Mesenchymal stem cell (in vitro differentiated cells and primary cell): ENCODE data around the gene MMP25.

Experiments used
- DNase-seq: peaks from one replicate; pipeline ENCODE4 v3.0.0-alpha.2; 2013
- H2AFZ ChIP-seq: one replicate; pipeline ENCODE4 v1.6.1; 2013; ENCODE audit warnings: low read depth, mild to moderate bottlenecking, control low read depth, inconsistent platforms, low read length, moderate library complexity
- H2AK5ac ChIP-seq: 2 replicates; pipeline ENCODE4 v1.6.1; 2013; ENCODE audit warnings: low read length, moderate library complexity, mild to moderate bottlenecking, inconsistent platforms; ENCODE audit not compliant: severe bottlenecking
- H2BK120ac ChIP-seq: one replicate; pipeline ENCODE4 v1.6.1; 2013; ENCODE audit warnings: low read depth, mild to moderate bottlenecking, inconsistent platforms, low read length, moderate library complexity
- H2BK12ac ChIP-seq, 2 experiments: one replicate each; pipeline ENCODE4 v1.6.1; 2013; ENCODE audit warnings: inconsistent platforms in 2 of 2, low read length in 2 of 2, mild to moderate bottlenecking in 2 of 2, moderate library complexity in 2 of 2, control low read depth in 1 of 2
- H2BK15ac ChIP-seq: one replicate; pipeline ENCODE4 v1.6.1; 2013; ENCODE audit warnings: mild to moderate bottlenecking, low read depth, inconsistent platforms; ENCODE audit not compliant: poor library complexity, severe bottlenecking
- H2BK5ac ChIP-seq: 2 replicates; pipeline ENCODE4 v1.6.1; 2013; ENCODE audit warnings: low read depth, mild to moderate bottlenecking, low read length, control low read depth, inconsistent platforms; ENCODE audit not compliant: poor library complexity, severe bottlenecking
- H3K14ac ChIP-seq, 2 experiments: one replicate each; pipeline ENCODE4 v1.6.1; 2013; ENCODE audit warnings: inconsistent platforms in 2 of 2, low read length in 2 of 2, control low read depth in 1 of 2, mild to moderate bottlenecking in 1 of 2, moderate library complexity in 1 of 2
- H3K18ac ChIP-seq, 2 experiments: one replicate each; pipeline ENCODE4 v1.6.1; 2013; ENCODE audit warnings: inconsistent platforms in 2 of 2, low read length in 2 of 2, control low read depth in 1 of 2, low read depth in 1 of 2, mild to moderate bottlenecking in 1 of 2
- H3K23ac ChIP-seq, 2 experiments: one replicate each; pipeline ENCODE4 v1.6.1; 2013; ENCODE audit warnings: inconsistent platforms in 2 of 2, low read length in 2 of 2, mild to moderate bottlenecking in 2 of 2, moderate library complexity in 2 of 2, control low read depth in 1 of 2
- H3K27ac ChIP-seq: 2 replicates; pipeline ENCODE4 v1.5.1; 2013; ENCODE audit warnings: mild to moderate bottlenecking, moderate library complexity, low read length, control low read depth, inconsistent platforms; ENCODE audit not compliant: poor library complexity, severe bottlenecking
- H3K27me3 ChIP-seq, 2 experiments: 2 replicates each; pipeline versions ENCODE4 v1.6.1 to v1.7.0; 2013; ENCODE audit warnings: low read length in 2 of 2, mild to moderate bottlenecking in 2 of 2, moderate library complexity in 2 of 2, control low read depth in 1 of 2, inconsistent platforms in 1 of 2; ENCODE audit not compliant: control insufficient read depth in 1 of 2, insufficient read depth in 1 of 2
- H3K36me3 ChIP-seq, 2 experiments: 2 replicates each; pipeline versions ENCODE4 v1.6.1 to v1.7.0; 2013; ENCODE audit warnings: low read length in 2 of 2, control low read depth in 1 of 2, inconsistent platforms in 1 of 2, low read depth in 1 of 2, mild to moderate bottlenecking in 1 of 2; ENCODE audit not compliant: insufficient read depth in 2 of 2, control insufficient read depth in 1 of 2
- H3K4ac ChIP-seq, 2 experiments: one replicate each; pipeline ENCODE4 v1.6.1; 2013; ENCODE audit warnings: inconsistent platforms in 2 of 2, low read length in 2 of 2, mild to moderate bottlenecking in 2 of 2, moderate library complexity in 2 of 2, control low read depth in 1 of 2, low read depth in 1 of 2
- H3K4me1 ChIP-seq: 2 replicates; pipeline ENCODE4 v1.6.1; 2013; ENCODE audit warnings: low read depth, low read length, control low read depth; ENCODE audit not compliant: control insufficient read depth, insufficient read depth
- H3K4me2 ChIP-seq: 2 replicates; pipeline ENCODE4 v1.6.1; 2013; ENCODE audit warnings: low read length, mild to moderate bottlenecking, inconsistent platforms; ENCODE audit not compliant: poor library complexity, severe bottlenecking
- H3K4me3 ChIP-seq, 2 experiments: 2 replicates each; pipeline versions ENCODE4 v1.5.1 to v1.7.0; 2013; ENCODE audit warnings: low read length in 2 of 2, mild to moderate bottlenecking in 2 of 2, control low read depth in 1 of 2, low read depth in 1 of 2; ENCODE audit not compliant: insufficient read depth in 1 of 2
- H3K79me1 ChIP-seq: replicated peaks from 2 replicates; pipeline ENCODE4 v1.6.1; 2013; ENCODE audit warnings: mild to moderate bottlenecking, control low read depth, low read length, inconsistent platforms; ENCODE audit not compliant: poor library complexity, severe bottlenecking
- H3K9ac ChIP-seq: 2 replicates; pipeline ENCODE4 v1.7.0; 2013; ENCODE audit warnings: mild to moderate bottlenecking, low read length, moderate library complexity
- H3K9me3 ChIP-seq: 2 replicates; pipeline ENCODE4 v1.7.0; 2013; ENCODE audit warnings: mild to moderate bottlenecking, low read length; ENCODE audit not compliant: control insufficient read depth
- H4K8ac ChIP-seq: one replicate; pipeline ENCODE4 v1.6.1; 2013; ENCODE audit warnings: inconsistent platforms, mild to moderate bottlenecking, low read length, moderate library complexity
- H4K91ac ChIP-seq: one replicate; pipeline ENCODE4 v1.6.1; 2013; ENCODE audit warnings: mild to moderate bottlenecking, low read length, inconsistent platforms
- WGBS: methylation state at CpG from one replicate; pipeline ENCODE4 v1.1.7; 2013; ENCODE audit warnings: mixed read lengths; 5-methylcytosine and 5-hydroxymethylcytosine counted together

MMP25 gene

GRCh38 chr16:3101018-3101840 lies 54.9 kb downstream of the MMP25 start:
- Histone ChIP-seq H3K9me3 (no peaks in the 10 kb centered on the region), H3K4me2 (no peak overlapping the region), H3K27me3 (peaks cover 19 to 29% of the 10 kb centered on the region in 2 experiments), H4K91ac (no peak overlapping the region), H2BK120ac (no peak overlapping the region), H4K8ac (peak overlapping the region; percentile 86), H3K4me1 (peaks cover 13% of the 10 kb centered on the region), H3K27ac (no peak overlapping the region), H3K36me3 (no peaks in the 10 kb centered on the region), H3K9ac (no peak overlapping the region), H3K4ac (no peak overlapping the region), H2BK12ac (peak overlapping the region in 1 of 2 experiments; percentile 83), H3K18ac (peak overlapping the region in 1 of 2 experiments; percentile 2), H3K14ac (no peak overlapping the region), H3K4me3 (peak overlapping the region in 1 of 2 experiments; percentile 11), H2BK15ac (no peak overlapping the region), H2AFZ (no peak overlapping the region), H2BK5ac (no peak overlapping the region), H2AK5ac (no peak overlapping the region), H3K79me1 (no peaks in the 10 kb centered on the region), H3K23ac (no peak overlapping the region)
- DNase-seq, result peak; percentile 34
- WGBS, result 66% methylated on average over 23 of the region's 29 CpGs

GRCh38 chr16:3101841-3102470 lies 55.6 kb downstream of the MMP25 start:
- Histone ChIP-seq H2BK120ac (no peak overlapping the region), H4K8ac (no peak overlapping the region), H3K79me1 (no peaks in the 10 kb centered on the region), H2AK5ac (no peak overlapping the region), H3K4me2 (no peak overlapping the region), H3K4ac (no peak overlapping the region), H3K18ac (no peak overlapping the region), H2BK5ac (no peak overlapping the region), H3K4me3 (no peak overlapping the region), H3K23ac (no peak overlapping the region), H3K9ac (no peak overlapping the region), H3K27me3 (peaks cover 19 to 29% of the 10 kb centered on the region in 2 experiments), H3K14ac (no peak overlapping the region), H3K36me3 (no peaks in the 10 kb centered on the region), H4K91ac (no peak overlapping the region), H3K27ac (no peak overlapping the region), H3K9me3 (no peaks in the 10 kb centered on the region), H2AFZ (no peak overlapping the region), H3K4me1 (peaks cover 15% of the 10 kb centered on the region), H2BK15ac (no peak overlapping the region), H2BK12ac (no peak overlapping the region)
- DNase-seq, result no peak
- 67% methylated on average over 27 of the region's 27 CpGs for WGBS

- peak overlapping the region; percentile 97 for H4K8ac ChIP-seq
- H3K18ac ChIP-seq, result peak overlapping the region; percentile 23 to 97
- H3K14ac ChIP-seq, result peak overlapping the region in 1 of 2 experiments; percentile 98
- H2BK120ac ChIP-seq, result peak overlapping the region; percentile 84
- H3K9me3 ChIP-seq, result no peaks in the 10 kb centered on the region
- H2BK12ac ChIP-seq, result no peak overlapping the region
- H3K9ac ChIP-seq, result peak overlapping the region; percentile 57
- peak; percentile 85 for DNase-seq
- no peak overlapping the region for H2BK5ac ChIP-seq
- peak overlapping the region; percentile 100 for H2AFZ ChIP-seq
- no peak overlapping the region for H3K27ac ChIP-seq
- H3K4me2 ChIP-seq, result peak overlapping the region; percentile 98
- H2AK5ac ChIP-seq, result no peak overlapping the region
- peak overlapping the region; percentile 81 to 84 for H3K4me3 ChIP-seq
- no peaks in the 10 kb centered on the region for H3K36me3 ChIP-seq
- under 1% methylated on average over 64 of the region's 74 CpGs for WGBS
- H2BK15ac ChIP-seq, result no peak overlapping the region
- H3K27me3 ChIP-seq, result no peaks in the 10 kb centered on the region
- no peak overlapping the region for H3K23ac ChIP-seq
- peak overlapping the region; percentile 86 to 91 for H3K4ac ChIP-seq
- H3K79me1 ChIP-seq, result no peaks in the 10 kb centered on the region
- H3K4me1 ChIP-seq, result peaks cover 4% of the 10 kb centered on the region
- peak overlapping the region; percentile 85 for H4K91ac ChIP-seq
Measured at GRCh38 chr16:3106205-3106928, 60.0 kb downstream of the MMP25 start.
